Hepatic stellate cell (primary cell): ENCODE results near the gene SLX4IP.

ENCODE experiments used
- DNase-seq: peaks from one replicate; pipeline ENCODE4 v3.0.0; 2011; ENCODE audit warnings: low spot score

The SLX4IP gene

GRCh38 chr20:10551732-10552724, 116.9 kb downstream of the SLX4IP start:
- DNase-seq: no peak

- peak; percentile 34 for DNase-seq
Measured at GRCh38 chr20:10553326-10553984, 118.3 kb downstream of the SLX4IP start.

GRCh38 chr20:10554285-10554684, 119.2 kb downstream of the SLX4IP start:
- no peak for DNase-seq

GRCh38 chr20:10555393-10555792, 120.3 kb downstream of the SLX4IP start:
- DNase-seq: no peak

- no peak for DNase-seq
Measured at GRCh38 chr20:10555865-10556308, 120.8 kb downstream of the SLX4IP start.

GRCh38 chr20:10556519-10557083, 121.5 kb downstream of the SLX4IP start:
- no peak for DNase-seq

GRCh38 chr20:10557685-10558084, 122.6 kb downstream of the SLX4IP start:
- no peak for DNase-seq

- peak; percentile 70 for DNase-seq
Measured at GRCh38 chr20:10558635-10559187, 123.6 kb downstream of the SLX4IP start.

GRCh38 chr20:10559266-10559665, 124.2 kb downstream of the SLX4IP start:
- no peak for DNase-seq

GRCh38 chr20:10560686-10561085, 125.6 kb downstream of the SLX4IP start:
- DNase-seq: no peak

- no peak for DNase-seq
Measured at GRCh38 chr20:10561302-10561701, 126.2 kb downstream of the SLX4IP start.

- no peak for DNase-seq
Measured at GRCh38 chr20:10562899-10563298, 127.8 kb downstream of the SLX4IP start.

- DNase-seq: no peak
Measured at GRCh38 chr20:10563935-10564492, 128.9 kb downstream of the SLX4IP start.

GRCh38 chr20:10565191-10565921, 130.3 kb downstream of the SLX4IP start:
- DNase-seq: no peak

- no peak for DNase-seq
Measured at GRCh38 chr20:10565922-10566897, 131.1 kb downstream of the SLX4IP start.

GRCh38 chr20:10568032-10568431, 132.9 kb downstream of the SLX4IP start:
- no peak for DNase-seq

- DNase-seq: no peak
Measured at GRCh38 chr20:10571313-10571815, 136.3 kb downstream of the SLX4IP start.

GRCh38 chr20:10572853-10573252, 137.7 kb downstream of the SLX4IP start:
- DNase-seq: no peak

- no peak for DNase-seq
Measured at GRCh38 chr20:10573273-10573950, 138.3 kb downstream of the SLX4IP start.
